Heart left ventricle (tissue), 16 donors: ENCODE data around the gene PRR20E. TPM values are rescaled to one million over a fixed set of nuclear protein-coding genes. Genes with fewer than 3 reads are reported as not detected.
"Not testable (repeated sequence)": the region's sequence is repeated elsewhere in the genome, so short reads cannot be mapped to it uniquely, and the experiment has no call there.

Source experiments
- ATAC-seq, 4 donors: fragments of 200-7000 bp; cut with Tn5 transposase; one replicate each; pipeline ENCODE4 v1.9.1; 2020 to 2022; ENCODE audit warnings: moderate library complexity in 4 of 4, mild to moderate bottlenecking in 3 of 4, moderate number of reproducible peaks in 1 of 4
- DNase-seq, 5 donors: peaks; one replicate each; pipeline ENCODE4 v3.0.0-alpha.2; 2020
- H3K27ac ChIP-seq, 12 donors: fragments of 200-600 bp; sonication (generic) in 4 of 12; one replicate each; pipeline versions ENCODE4 v1.5.0 to v1.8.0; 2016 to 2022; ENCODE audit warnings: mild to moderate bottlenecking in 2 of 12
- H3K27me3 ChIP-seq, 9 donors: fragments of 200-600 bp; sonication (generic) in 2 of 9; one replicate each; pipeline versions ENCODE4 v1.5.1 to v1.8.0; 2016 to 2022; ENCODE audit warnings: mild to moderate bottlenecking in 3 of 9
- H3K36me3 ChIP-seq, 9 donors: fragments of 200-600 bp; sonication (generic) in 2 of 9; one replicate each; pipeline versions ENCODE4 v1.5.0 to v1.8.0; 2018 to 2022; ENCODE audit warnings: mild to moderate bottlenecking in 2 of 9
- H3K4me1 ChIP-seq, 12 donors: fragments of 200-600 bp; sonication (generic) in 4 of 12; one replicate each; pipeline versions ENCODE4 v1.5.0 to v1.8.0; 2016 to 2022; ENCODE audit warnings: mild to moderate bottlenecking in 3 of 12
- H3K4me3 ChIP-seq, 12 donors: fragments of 200-600 bp; sonication (generic) in 4 of 12; one replicate each; pipeline versions ENCODE4 v1.5.0 to v1.8.0; 2017 to 2022; ENCODE audit warnings: mild to moderate bottlenecking in 9 of 12, moderate library complexity in 4 of 12
- H3K9me3 ChIP-seq, 12 donors: fragments of 200-600 bp; sonication (generic) in 4 of 12; one replicate each; pipeline versions ENCODE4 v1.5.0 to v1.8.0; 2016 to 2022; ENCODE audit warnings: mild to moderate bottlenecking in 1 of 12
- POLR2A ChIP-seq, 2 donors: fragments of 450-650 bp; IDR thresholded peaks; one replicate each; pipeline ENCODE4 v1.6.1; 2017; ENCODE audit warnings: antibody characterized with exemption in 2 of 2, mild to moderate bottlenecking in 2 of 2, moderate library complexity in 2 of 2
- WGBS, 4 donors: extraction: QIAGEN DNeasy Blood & Tissue Kit in 2 of 4; methylation state at CpG; one replicate each; pipeline versions ENCODE4 v1.1.5 to v1.1.7; 2013 to 2018; 5-methylcytosine and 5-hydroxymethylcytosine counted together
- intact Hi-C, 10 donors: fragments of 100-400 bp; cut with DNase I; formaldehyde crosslinking; loops; one replicate each; pipeline versions ENCODE4 v1.11.1 to v1.14.2; 2022
- long read RNA-seq, 3 donors: library from polyadenylated mRNA; unstranded; transcript quantifications; one replicate each; pipeline ENCODE4 v2.0.0, GENCODE V29; 2020 to 2021
- polyA plus RNA-seq, 2 donors: library from polyadenylated mRNA; stranded (reverse); fragments of 200-250 nt; gene quantifications; one replicate each; pipeline ENCODE4 v1.2.3, GENCODE V29; 2013
- total RNA-seq, 9 donors: library from RNA; depleted of rRNA in 2 of 9; stranded (reverse); fragments of >200 nt in 2 of 9; fragmentation: NEBNext Ultra II Directional in 3 of 9; extraction: Animal tissue kit (Norgen Biotek cat#: 25700) in 3 of 9; gene quantifications; one replicate each; pipeline versions ENCODE4 v1.1.0 to v1.2.4, GENCODE V29; 2016 to 2023
- TF ChIP-seq, protein P1 (sequence below), 12 donors: fragments of 200-600 bp; sonication (generic) in 4 of 12; IDR thresholded peaks; one replicate each; pipeline versions ENCODE4 v1.5.0 to v1.8.0; 2018 to 2022; ENCODE audit warnings: antibody characterized with exemption in 12 of 12, mild to moderate bottlenecking in 5 of 12
- donor health status: ischemic (EF 13 %, LVEDD 7.1; RV severe dilation, severe dysfunction).
- donor health status: healthy with polysubstance abuse.
- donor health status: DM: no; HTN: yes; CAD: no.
- donor health status: DM: no; HTN: no; CAD: no.
- donor health status: ischemic (EF 25% LVEDD 6.9; RV normal size, moderate dysfunction).
- donor health status: ischemic (EF 25% LVEDD 5.7; RV mildly dilated, moderate dysfunction).
- donor health status: healthy.
- donor health status: DM: yes; HTN: yes; CAD: no.
- donor health status: ischemic (EF 35%, LVEDD 5.7; RV mildly dilated, moderate dysfunction).
- donor health status: nonischemic (EF 11% LVEDD 7.7; RV severe dilation, severe dysfunction).
- donor health status: DM: yes; HTN: yes; CAD: no.
- donor health status: PGD.
- donor health status: ischemic (EF 29% LVEDD 5.4; RV normal size, mild dysfunction).
- donor health status: nonischemic (EF 23%, LVEDD 6.1; RV moderate dilation, normal function).

Gene PRR20E
- total RNA-seq (not detected), polyA plus RNA-seq (not detected)
- long read RNA-seq, donor 1, result 0 reads
- long read RNA-seq, donor 2, result 0 reads
- long read RNA-seq, donor 3, result 0 reads

DNA sequence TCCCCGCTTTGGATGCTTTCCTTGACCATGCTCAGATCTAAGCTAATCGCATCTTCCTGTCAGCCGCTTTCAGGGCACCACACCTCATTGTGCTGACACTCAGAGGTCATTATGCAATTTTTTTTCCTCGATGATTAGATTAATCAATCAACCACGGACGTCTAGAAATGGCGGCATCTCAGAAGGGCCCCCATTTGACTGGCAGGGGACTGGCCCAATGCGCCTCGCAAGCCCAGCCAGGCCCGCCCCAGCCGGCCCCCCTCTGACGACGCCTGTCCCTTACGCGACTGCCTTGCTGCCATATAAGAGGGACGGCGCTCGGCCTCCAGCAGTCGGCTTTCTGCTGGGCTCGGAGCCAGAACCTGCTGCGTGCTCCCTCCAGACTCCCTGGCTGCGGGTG lies at the start of gene PRR20E:
Gene PRR20E (plus strand): TSS at position 301 of the 400 bp plus-strand sequence. CDS start 387 bp downstream, outside the sequence.
- intact Hi-C loops, H3K4me3 ChIP-seq, H3K27me3 ChIP-seq, H3K9me3 ChIP-seq, H3K36me3 ChIP-seq, H3K27ac ChIP-seq, ATAC-seq, DNase-seq, H3K4me1 ChIP-seq: not testable (repeated sequence)
- WGBS, 4 donors, result no CpG with 5 or more reads among the region's 22 CpGs

DNA sequence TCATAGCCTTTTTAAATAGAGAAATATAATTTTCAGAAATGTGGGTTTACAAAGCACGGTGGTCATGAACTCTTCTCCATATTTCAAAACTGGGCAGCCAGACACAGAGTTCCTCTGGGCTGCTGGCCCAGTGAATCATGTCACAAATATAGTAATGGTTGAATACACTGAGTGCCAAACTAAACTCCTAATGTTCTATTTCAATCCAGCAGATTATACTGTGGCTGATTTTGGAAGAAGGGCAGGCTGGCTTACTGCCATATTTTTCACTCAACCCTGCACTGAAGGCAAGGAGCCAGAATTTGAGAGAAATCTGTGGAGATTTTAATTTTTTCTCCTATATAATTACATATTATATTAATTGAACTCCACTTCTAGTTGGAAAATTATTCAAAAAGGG lies 43.3 kb upstream of the PRR20E start:
- peak; percentile 99 to 100 (median 100) for ATAC-seq
- H3K27me3 ChIP-seq, result no peaks in the 10 kb centered on the region
- WGBS, 4 donors, result 9 to 29% (median 18%) methylated on average over 1 of the region's 1 CpG
- TF ChIP-seq POLR2A (IDR thresholded peaks at IDR 0.05), result no peak
- TF ChIP-seq, protein P1, sequence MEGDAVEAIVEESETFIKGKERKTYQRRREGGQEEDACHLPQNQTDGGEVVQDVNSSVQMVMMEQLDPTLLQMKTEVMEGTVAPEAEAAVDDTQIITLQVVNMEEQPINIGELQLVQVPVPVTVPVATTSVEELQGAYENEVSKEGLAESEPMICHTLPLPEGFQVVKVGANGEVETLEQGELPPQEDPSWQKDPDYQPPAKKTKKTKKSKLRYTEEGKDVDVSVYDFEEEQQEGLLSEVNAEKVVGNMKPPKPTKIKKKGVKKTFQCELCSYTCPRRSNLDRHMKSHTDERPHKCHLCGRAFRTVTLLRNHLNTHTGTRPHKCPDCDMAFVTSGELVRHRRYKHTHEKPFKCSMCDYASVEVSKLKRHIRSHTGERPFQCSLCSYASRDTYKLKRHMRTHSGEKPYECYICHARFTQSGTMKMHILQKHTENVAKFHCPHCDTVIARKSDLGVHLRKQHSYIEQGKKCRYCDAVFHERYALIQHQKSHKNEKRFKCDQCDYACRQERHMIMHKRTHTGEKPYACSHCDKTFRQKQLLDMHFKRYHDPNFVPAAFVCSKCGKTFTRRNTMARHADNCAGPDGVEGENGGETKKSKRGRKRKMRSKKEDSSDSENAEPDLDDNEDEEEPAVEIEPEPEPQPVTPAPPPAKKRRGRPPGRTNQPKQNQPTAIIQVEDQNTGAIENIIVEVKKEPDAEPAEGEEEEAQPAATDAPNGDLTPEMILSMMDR (IDR thresholded peaks at IDR 0.05), result no peak
- H3K36me3 ChIP-seq, result no peaks in the 10 kb centered on the region
- H3K27ac ChIP-seq, result peak overlapping the region in 11 of 12 donors; percentile 10 to 88 (median 77)
- no peak overlapping the region for H3K4me3 ChIP-seq
- H3K9me3 ChIP-seq, result peaks cover 0 to 7% (median 0%) of the 10 kb centered on the region in 12 donors
- peak; percentile 37 to 75 (median 68) for DNase-seq
- H3K4me1 ChIP-seq, result peaks cover 0 to 13% (median 3%) of the 10 kb centered on the region in 12 donors
- intact Hi-C loops, result no loop called here

DNA sequence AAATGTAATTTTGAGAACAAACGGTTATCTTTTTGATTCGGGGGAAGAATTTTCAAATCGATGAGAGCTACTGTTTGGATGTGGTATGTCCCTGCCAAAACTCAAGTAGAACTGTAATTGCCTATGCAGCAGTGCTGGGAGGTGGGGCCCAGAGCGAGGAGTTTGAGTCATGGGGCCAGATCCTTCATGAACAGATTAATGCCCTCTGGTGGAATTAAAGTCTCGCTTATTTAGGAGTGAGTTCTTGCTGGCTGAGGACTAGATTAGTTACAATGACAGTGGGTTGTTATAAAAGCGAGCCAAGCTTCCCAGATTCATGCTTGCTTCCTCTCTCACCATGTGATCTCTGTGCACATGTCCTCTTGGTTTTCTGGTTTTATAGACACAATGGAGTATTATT lies 38.1 kb upstream of the PRR20E start:
- TF ChIP-seq, protein P1 (IDR thresholded peaks at IDR 0.05), result no peak
- TF ChIP-seq POLR2A (IDR thresholded peaks at IDR 0.05), result no peak
- Histone ChIP-seq H3K4me3 (no peak overlapping the region), H3K4me1 (peaks cover 0 to 5% (median 0%) of the 10 kb centered on the region in 12 donors), H3K36me3 (no peaks in the 10 kb centered on the region), H3K9me3 (peaks cover 0 to 14% (median 0%) of the 10 kb centered on the region in 12 donors), H3K27ac (no peak overlapping the region), H3K27me3 (no peaks in the 10 kb centered on the region)
- ATAC-seq (no peak), DNase-seq (no peak)
- WGBS, 4 donors, result 77 to 82% (median 78%) methylated on average over 6 of the region's 6 CpGs
- intact Hi-C loops, result no loop called here

DNA sequence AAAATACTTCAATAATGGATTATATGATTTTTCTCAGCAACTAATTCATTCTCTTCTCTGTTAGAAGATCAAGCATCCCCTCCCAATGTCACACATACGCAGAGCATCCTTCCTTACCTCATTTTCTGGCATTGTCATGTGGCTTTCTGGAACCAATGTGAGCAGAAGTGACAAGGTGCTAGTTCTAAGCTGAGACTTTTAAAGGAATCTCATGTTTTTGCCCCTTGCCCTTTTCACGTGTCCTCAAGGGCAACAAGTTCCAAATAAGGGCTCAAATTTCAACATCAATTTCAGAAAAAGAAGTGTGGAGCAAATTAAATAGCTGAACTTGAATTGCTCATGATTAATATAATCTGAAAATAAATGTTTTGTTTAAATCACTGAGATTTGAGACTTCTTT lies 30.9 kb upstream of the PRR20E start:
- no peak overlapping the region for H3K4me3 ChIP-seq
- WGBS, 4 donors, result 63 to 76% (median 68%) methylated on average over 2 of the region's 2 CpGs
- intact Hi-C loops, result no loop called here
- H3K4me1 ChIP-seq, result no peaks in the 10 kb centered on the region
- H3K9me3 ChIP-seq, result peaks cover 0 to 8% (median 0%) of the 10 kb centered on the region in 12 donors
- DNase-seq (no peak), ATAC-seq (no peak)
- H3K36me3 ChIP-seq, result no peaks in the 10 kb centered on the region
- no peaks in the 10 kb centered on the region for H3K27me3 ChIP-seq
- H3K27ac ChIP-seq, result no peak overlapping the region
- TF ChIP-seq POLR2A (IDR thresholded peaks at IDR 0.05), result no peak
- TF ChIP-seq, protein P1 (IDR thresholded peaks at IDR 0.05), result no peak

DNA sequence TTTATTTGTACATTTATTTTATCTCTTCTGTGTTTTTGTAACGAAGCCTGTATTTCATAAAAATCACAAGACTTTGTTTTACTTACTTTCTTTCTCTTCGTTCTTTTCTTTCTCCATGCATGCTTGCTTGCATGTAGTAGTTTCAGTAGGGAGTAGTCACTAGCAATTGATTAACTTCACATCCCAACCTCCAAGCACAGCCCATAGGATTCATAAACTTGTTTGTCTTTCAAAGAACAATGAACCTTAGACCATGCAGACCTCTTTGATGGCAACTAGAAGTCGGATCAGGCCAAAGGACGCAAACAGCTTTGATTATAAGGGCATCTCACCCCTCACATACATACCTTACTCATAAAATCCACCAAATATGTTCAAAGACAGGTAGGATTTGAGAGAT lies 29.4 kb upstream of the PRR20E start:
- Histone ChIP-seq H3K4me1 (no peaks in the 10 kb centered on the region), H3K4me3 (no peak overlapping the region), H3K36me3 (no peaks in the 10 kb centered on the region), H3K27ac (no peak overlapping the region), H3K27me3 (no peaks in the 10 kb centered on the region), H3K9me3 (no peaks in the 10 kb centered on the region)
- intact Hi-C loops, result no loop called here
- no peak for DNase-seq
- WGBS, 4 donors, result 72 to 75% (median 74%) methylated on average over 4 of the region's 4 CpGs
- TF ChIP-seq, protein P1 (IDR thresholded peaks at IDR 0.05), result no peak
- TF ChIP-seq POLR2A (IDR thresholded peaks at IDR 0.05), result no peak
- ATAC-seq, result no peak
